Sigmoid colon (tissue), 4 donors: ENCODE data around the gene CAMKK2.

Experiments
- CTCF ChIP-seq, 4 experiments: fragments of 450-650 bp in 3 of 4; fragments of 200-600 bp in 1 of 4; IDR thresholded peaks; one replicate each; pipeline ENCODE4 v1.5.1; 2016 to 2019; ENCODE audit warnings: antibody characterized with exemption in 4 of 4, mild to moderate bottlenecking in 3 of 4, moderate library complexity in 2 of 4
- POLR2AphosphoS5 ChIP-seq, 4 donors: sonication (generic); formaldehyde crosslinking; IDR thresholded peaks; one replicate each; pipeline ENCODE4 v1.6.1; 2017; ENCODE audit warnings: antibody characterized with exemption in 4 of 4

- TF ChIP-seq POLR2AphosphoS5 (IDR thresholded peaks at IDR 0.05) (no peak), CTCF (IDR thresholded peaks at IDR 0.05) (no peak)
These were observed 6.5 kb downstream of the CAMKK2 start for GRCh38 chr12:121289962-121290361.
